Uterus (tissue), 2 donors: Measurements from ENCODE around the gene JMJD8.

Experiments
- POLR2A ChIP-seq, 2 donors: fragments of 450-650 bp; IDR thresholded peaks; one replicate each; pipeline ENCODE4 v1.6.1; 2016; ENCODE audit warnings: antibody characterized with exemption in 2 of 2, mild to moderate bottlenecking in 1 of 2, moderate library complexity in 1 of 2
- TF ChIP-seq, protein P1 (sequence below), 4 experiments: fragments of 200-600 bp in 2 of 4; fragments of 450-650 bp in 2 of 4; sonication (generic) in 2 of 4; IDR thresholded peaks; one replicate each; pipeline ENCODE4 v1.5.1; 2016 to 2019; ENCODE audit warnings: antibody characterized with exemption in 4 of 4, mild to moderate bottlenecking in 2 of 4, moderate library complexity in 1 of 4

DNA sequence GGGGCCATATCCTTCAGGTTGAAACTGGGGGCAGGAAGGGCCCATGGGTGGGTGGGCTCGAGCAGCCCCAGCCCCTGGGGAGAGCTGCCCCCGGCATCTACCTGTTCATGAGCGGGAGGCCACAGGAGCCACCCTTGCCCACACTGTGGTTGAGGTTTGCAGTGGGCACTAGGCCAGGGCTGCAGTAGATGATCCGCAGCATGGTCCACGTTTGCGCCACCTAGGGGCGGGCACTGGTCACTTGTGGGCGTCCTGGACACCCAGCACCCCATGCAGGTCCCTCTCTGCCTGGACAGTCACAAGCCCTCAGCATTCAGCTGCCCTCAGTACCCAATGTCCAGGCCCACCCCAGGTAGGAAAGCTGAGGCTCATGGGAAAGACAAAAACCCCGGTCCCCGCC lies 1.8 kb upstream of the JMJD8 start:
- TF ChIP-seq, protein P1, sequence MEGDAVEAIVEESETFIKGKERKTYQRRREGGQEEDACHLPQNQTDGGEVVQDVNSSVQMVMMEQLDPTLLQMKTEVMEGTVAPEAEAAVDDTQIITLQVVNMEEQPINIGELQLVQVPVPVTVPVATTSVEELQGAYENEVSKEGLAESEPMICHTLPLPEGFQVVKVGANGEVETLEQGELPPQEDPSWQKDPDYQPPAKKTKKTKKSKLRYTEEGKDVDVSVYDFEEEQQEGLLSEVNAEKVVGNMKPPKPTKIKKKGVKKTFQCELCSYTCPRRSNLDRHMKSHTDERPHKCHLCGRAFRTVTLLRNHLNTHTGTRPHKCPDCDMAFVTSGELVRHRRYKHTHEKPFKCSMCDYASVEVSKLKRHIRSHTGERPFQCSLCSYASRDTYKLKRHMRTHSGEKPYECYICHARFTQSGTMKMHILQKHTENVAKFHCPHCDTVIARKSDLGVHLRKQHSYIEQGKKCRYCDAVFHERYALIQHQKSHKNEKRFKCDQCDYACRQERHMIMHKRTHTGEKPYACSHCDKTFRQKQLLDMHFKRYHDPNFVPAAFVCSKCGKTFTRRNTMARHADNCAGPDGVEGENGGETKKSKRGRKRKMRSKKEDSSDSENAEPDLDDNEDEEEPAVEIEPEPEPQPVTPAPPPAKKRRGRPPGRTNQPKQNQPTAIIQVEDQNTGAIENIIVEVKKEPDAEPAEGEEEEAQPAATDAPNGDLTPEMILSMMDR (IDR thresholded peaks at IDR 0.05) = no peak
- no peak for TF ChIP-seq POLR2A (IDR thresholded peaks at IDR 0.05)
